Astrocyte (in vitro differentiated cells and primary cell): ENCODE measurements around the gene ZNF780A. TPM values are rescaled to one million over a fixed set of nuclear protein-coding genes. Genes with fewer than 3 reads are reported as not detected.

Experiments used
- DNase-seq: peaks from one replicate; pipeline ENCODE4 v3.0.0-alpha.2; 2010; ENCODE audit warnings: low read depth
- FAIRE-seq: peaks from 2 replicates; lab custom pipeline; 2011; peaks lifted over from hg19 to GRCh38; lab: Jason Lieb, UNC
- H2AFZ ChIP-seq: 2 replicates; pipeline ENCODE4 v1.6.0; 2012; ENCODE audit warnings: low read depth, low read length, inconsistent platforms
- H3K27ac ChIP-seq: 2 replicates; pipeline ENCODE4 v1.5.1; 2011; ENCODE audit warnings: low read depth, low read length, inconsistent platforms
- H3K27me3 ChIP-seq: 2 replicates; pipeline ENCODE4 v1.6.0; 2011; ENCODE audit warnings: low read length, inconsistent platforms; ENCODE audit not compliant: insufficient read depth
- H3K36me3 ChIP-seq: 2 replicates; pipeline ENCODE4 v1.5.1; 2011; ENCODE audit warnings: low read length, inconsistent platforms; ENCODE audit not compliant: insufficient read depth
- H3K4me1 ChIP-seq: 2 replicates; pipeline ENCODE4 v1.5.1; 2011; ENCODE audit warnings: low read length, inconsistent platforms; ENCODE audit not compliant: insufficient read depth
- H3K4me2 ChIP-seq: 2 replicates; pipeline ENCODE4 v1.6.0; 2012; ENCODE audit warnings: low read length, inconsistent platforms
- H3K4me3 ChIP-seq: 2 replicates; pipeline ENCODE4 v1.5.1; 2011; ENCODE audit warnings: low read depth, mild to moderate bottlenecking, low read length, inconsistent platforms; ENCODE audit not compliant: insufficient read depth
- H3K79me2 ChIP-seq: 2 replicates; pipeline ENCODE4 v1.6.0; 2012; ENCODE audit warnings: mild to moderate bottlenecking, low read length, inconsistent platforms; ENCODE audit not compliant: insufficient read depth
- H3K9ac ChIP-seq: 2 replicates; pipeline ENCODE4 v1.6.0; 2012; ENCODE audit warnings: mild to moderate bottlenecking, low read length, inconsistent platforms
- H3K9me3 ChIP-seq: 2 replicates; pipeline ENCODE4 v1.5.1; 2012; ENCODE audit warnings: low read depth, mild to moderate bottlenecking, low read length, inconsistent platforms; ENCODE audit not compliant: insufficient read depth
- H4K20me1 ChIP-seq: 2 replicates; pipeline ENCODE4 v1.6.0; 2012; ENCODE audit warnings: low read length, inconsistent platforms; ENCODE audit not compliant: insufficient read depth
- H3K27ac Mint-ChIP-seq: one replicate; pipeline ENCODE4 v1.8.0; 2021; ENCODE audit warnings: mild to moderate bottlenecking, mixed read lengths; ENCODE audit not compliant: unreplicated experiment
- H3K27me3 Mint-ChIP-seq: one replicate; pipeline ENCODE4 v1.8.0; 2021; ENCODE audit warnings: low read depth, mixed read lengths; ENCODE audit not compliant: unreplicated experiment
- H3K36me3 Mint-ChIP-seq: one replicate; pipeline ENCODE4 v1.8.0; 2021; ENCODE audit warnings: low read depth, mixed read lengths; ENCODE audit not compliant: unreplicated experiment
- H3K4me1 Mint-ChIP-seq: one replicate; pipeline ENCODE4 v1.8.0; 2021; ENCODE audit warnings: low read depth, mixed read lengths; ENCODE audit not compliant: unreplicated experiment
- H3K4me3 Mint-ChIP-seq: one replicate; pipeline ENCODE4 v1.8.0; 2021; ENCODE audit warnings: mild to moderate bottlenecking, moderate library complexity, mixed read lengths; ENCODE audit not compliant: unreplicated experiment
- H3K9me3 Mint-ChIP-seq: one replicate; pipeline ENCODE4 v1.8.0; 2021; ENCODE audit warnings: mild to moderate bottlenecking, mixed read lengths; ENCODE audit not compliant: unreplicated experiment
- EZH2 ChIP-seq: IDR thresholded peaks from 2 replicates; pipeline ENCODE4 v1.6.1; 2012; ENCODE audit warnings: mild to moderate bottlenecking, low read length, inconsistent platforms; ENCODE audit not compliant: insufficient read depth
- total RNA-seq: library from RNA; stranded (reverse); gene quantifications from 2 replicates; pipeline ENCODE4 v1.2.1, GENCODE V29; 2021
- TF ChIP-seq, protein P1 (sequence below): IDR thresholded peaks from 2 replicates; pipeline ENCODE4 v1.5.1; 2011; ENCODE audit warnings: low read depth, mild to moderate bottlenecking, inconsistent platforms, low read length, moderate library complexity; ENCODE audit not compliant: insufficient read depth

ZNF780A gene
- total RNA-seq, 1 donor from 2014 or later, result 18.7 TPM

DNA sequence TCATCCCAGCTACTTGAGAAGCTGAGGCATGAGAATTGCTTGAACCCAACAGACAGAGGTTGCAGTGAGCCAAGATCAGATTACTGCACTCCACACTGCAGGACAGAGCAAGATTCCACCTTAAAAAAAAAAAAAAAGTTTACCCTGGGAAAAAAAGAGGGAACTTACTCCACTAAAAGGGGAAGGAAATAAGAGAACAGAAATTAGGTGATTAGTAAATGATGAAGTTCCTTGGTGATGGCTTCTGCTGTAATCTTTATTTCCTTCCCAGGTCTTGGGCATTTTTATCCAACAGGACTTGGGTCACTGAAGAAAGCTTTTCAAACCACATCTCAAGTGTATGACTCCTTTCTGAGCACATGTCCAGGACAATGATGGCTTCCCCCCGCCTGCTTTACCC lies 9.3 kb downstream of the ZNF780A start:
- no peak for TF ChIP-seq EZH2
- TF ChIP-seq, protein P1, sequence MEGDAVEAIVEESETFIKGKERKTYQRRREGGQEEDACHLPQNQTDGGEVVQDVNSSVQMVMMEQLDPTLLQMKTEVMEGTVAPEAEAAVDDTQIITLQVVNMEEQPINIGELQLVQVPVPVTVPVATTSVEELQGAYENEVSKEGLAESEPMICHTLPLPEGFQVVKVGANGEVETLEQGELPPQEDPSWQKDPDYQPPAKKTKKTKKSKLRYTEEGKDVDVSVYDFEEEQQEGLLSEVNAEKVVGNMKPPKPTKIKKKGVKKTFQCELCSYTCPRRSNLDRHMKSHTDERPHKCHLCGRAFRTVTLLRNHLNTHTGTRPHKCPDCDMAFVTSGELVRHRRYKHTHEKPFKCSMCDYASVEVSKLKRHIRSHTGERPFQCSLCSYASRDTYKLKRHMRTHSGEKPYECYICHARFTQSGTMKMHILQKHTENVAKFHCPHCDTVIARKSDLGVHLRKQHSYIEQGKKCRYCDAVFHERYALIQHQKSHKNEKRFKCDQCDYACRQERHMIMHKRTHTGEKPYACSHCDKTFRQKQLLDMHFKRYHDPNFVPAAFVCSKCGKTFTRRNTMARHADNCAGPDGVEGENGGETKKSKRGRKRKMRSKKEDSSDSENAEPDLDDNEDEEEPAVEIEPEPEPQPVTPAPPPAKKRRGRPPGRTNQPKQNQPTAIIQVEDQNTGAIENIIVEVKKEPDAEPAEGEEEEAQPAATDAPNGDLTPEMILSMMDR, result no peak
- FAIRE-seq (no peak), DNase-seq (no peak)
- peaks cover 54% of the 10 kb centered on the region for H3K36me3 Mint-ChIP-seq
- peaks cover 23% of the 10 kb centered on the region for H3K9me3 Mint-ChIP-seq
- no peak overlapping the region for H3K27ac Mint-ChIP-seq
- no peak overlapping the region for H2AFZ ChIP-seq
- no peaks in the 10 kb centered on the region for H3K27me3 Mint-ChIP-seq
- H3K27me3 ChIP-seq, result no peaks in the 10 kb centered on the region
- no peak overlapping the region for H3K4me3 ChIP-seq
- no peak overlapping the region for H3K9ac ChIP-seq
- H3K36me3 ChIP-seq, result peaks cover 14% of the 10 kb centered on the region
- H3K9me3 ChIP-seq, result peaks cover 10% of the 10 kb centered on the region
- H3K4me2 ChIP-seq, result no peak overlapping the region
- no peak overlapping the region for H3K27ac ChIP-seq
- peaks cover 8% of the 10 kb centered on the region for H3K4me1 Mint-ChIP-seq
- H3K79me2 ChIP-seq, result no peaks in the 10 kb centered on the region
- no peaks in the 10 kb centered on the region for H4K20me1 ChIP-seq
- H3K4me1 ChIP-seq, result no peaks in the 10 kb centered on the region
- H3K4me3 Mint-ChIP-seq, result no peak overlapping the region

DNA sequence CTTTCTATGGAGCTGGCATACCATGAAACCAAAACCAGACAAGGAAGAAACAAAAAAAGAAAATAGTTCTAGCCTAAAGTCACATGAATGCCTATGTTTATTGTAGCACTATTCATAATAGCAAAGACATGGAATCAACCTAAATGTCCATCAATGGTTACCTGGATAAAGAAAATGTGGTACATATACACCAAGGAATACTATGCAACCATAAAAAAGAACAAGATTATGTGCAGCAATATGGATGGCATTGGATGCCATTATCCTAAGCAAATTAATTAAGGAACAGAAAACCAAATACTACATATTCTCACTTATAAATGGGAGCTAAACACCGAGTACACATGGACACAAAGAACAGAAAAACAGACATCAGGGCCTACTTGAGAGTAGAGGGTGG lies 10.5 kb downstream of the ZNF780A start:
- H3K4me3 ChIP-seq, result no peak overlapping the region

DNA sequence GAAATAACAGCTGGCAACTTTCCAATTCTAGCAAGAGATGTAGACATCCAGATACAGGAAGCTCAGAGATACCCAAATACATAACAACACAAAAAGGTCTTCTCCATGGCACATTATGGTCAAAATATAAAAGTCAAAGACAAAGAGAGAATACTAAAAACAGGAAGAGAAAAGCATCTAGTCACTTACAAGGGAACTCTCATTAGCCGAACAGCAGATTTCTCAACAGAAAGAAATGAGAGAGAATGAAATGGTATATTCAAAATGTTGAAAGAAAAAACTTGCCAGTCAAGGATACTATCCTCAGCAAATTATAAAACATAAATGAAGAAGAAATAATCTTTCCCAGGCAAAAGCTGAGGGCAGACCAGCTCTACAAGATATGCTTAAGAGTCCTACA lies 12.4 kb downstream of the ZNF780A start:
- H3K9ac ChIP-seq, result no peak overlapping the region
- H3K36me3 ChIP-seq, result peaks cover 38% of the 10 kb centered on the region
- H3K79me2 ChIP-seq, result no peaks in the 10 kb centered on the region
- no peaks in the 10 kb centered on the region for H3K4me1 ChIP-seq
- DNase-seq (no peak), FAIRE-seq (no peak)
- TF ChIP-seq, protein P1, result no peak
- TF ChIP-seq EZH2, result no peak
- peaks cover 39% of the 10 kb centered on the region for H3K9me3 ChIP-seq
- no peak overlapping the region for H3K4me3 Mint-ChIP-seq
- H3K4me1 Mint-ChIP-seq, result no peaks in the 10 kb centered on the region
- no peaks in the 10 kb centered on the region for H3K27me3 Mint-ChIP-seq
- no peak overlapping the region for H3K4me2 ChIP-seq
- H3K27ac ChIP-seq, result no peak overlapping the region
- H3K4me3 ChIP-seq, result no peak overlapping the region
- H3K36me3 Mint-ChIP-seq, result peaks cover 81% of the 10 kb centered on the region
- H3K27me3 ChIP-seq, result no peaks in the 10 kb centered on the region
- peaks cover 50% of the 10 kb centered on the region for H3K9me3 Mint-ChIP-seq
- no peaks in the 10 kb centered on the region for H4K20me1 ChIP-seq
- no peak overlapping the region for H2AFZ ChIP-seq
- peak overlapping the region; percentile 28 for H3K27ac Mint-ChIP-seq

More for the DNA sequence above, 10.5 kb downstream of the ZNF780A start:
- Histone ChIP-seq H3K27me3 (no peaks in the 10 kb centered on the region), H3K27ac (no peak overlapping the region), H3K4me2 (no peak overlapping the region), H3K79me2 (no peaks in the 10 kb centered on the region), H3K4me1 (no peaks in the 10 kb centered on the region), H3K9ac (no peak overlapping the region), H2AFZ (no peak overlapping the region), H3K9me3 (peaks cover 20% of the 10 kb centered on the region), H3K36me3 (peaks cover 25% of the 10 kb centered on the region), H4K20me1 (no peaks in the 10 kb centered on the region)
- TF ChIP-seq EZH2, result no peak
- TF ChIP-seq, protein P1, result no peak
- Mint-ChIP-seq H3K36me3 (peaks cover 65% of the 10 kb centered on the region), H3K9me3 (peaks cover 32% of the 10 kb centered on the region), H3K4me3 (no peak overlapping the region), H3K27ac (no peak overlapping the region), H3K27me3 (no peaks in the 10 kb centered on the region), H3K4me1 (peaks cover 6% of the 10 kb centered on the region)
- no peak for FAIRE-seq
- DNase-seq, result no peak
